SK-N-SH treated with all-trans-retinoic acid at 6 μM for 48 hours (cell line): ENCODE results near the gene BLM.

Experiments used
- ARNTL ChIP-seq: fragments of 450-650 bp; formaldehyde crosslinking; IDR thresholded peaks from 2 replicates; pipeline ENCODE4 v1.5.0; 2020; ENCODE audit warnings: low read depth, mild to moderate bottlenecking, moderate library complexity, borderline replicate concordance
- CREB5 ChIP-seq: fragments of 250-450 bp; sonication (Bioruptor Pico); IDR thresholded peaks from 2 replicates; pipeline ENCODE4 v1.5.1; 2020; ENCODE audit warnings: low read depth, mild to moderate bottlenecking, moderate library complexity
- CSDC2 ChIP-seq: fragments of 250-450 bp; sonication (Bioruptor Pico); IDR thresholded peaks from 2 replicates; pipeline ENCODE4 v1.5.0; 2020; ENCODE audit warnings: mild to moderate bottlenecking, moderate library complexity
- ESRRG ChIP-seq: fragments of 250-450 bp; sonication (Bioruptor Pico); IDR thresholded peaks from 2 replicates; pipeline ENCODE4 v1.6.1; 2021; ENCODE audit warnings: mild to moderate bottlenecking
- GLIS3 ChIP-seq: fragments of 250-450 bp; sonication (Bioruptor Pico); IDR thresholded peaks from 2 replicates; pipeline ENCODE4 v1.5.0; 2020; ENCODE audit warnings: mild to moderate bottlenecking, moderate library complexity
- PATZ1 ChIP-seq: fragments of 250-450 bp; sonication (Bioruptor Pico); IDR thresholded peaks from 2 replicates; pipeline ENCODE4 v1.8.0; 2020; ENCODE audit warnings: mild to moderate bottlenecking, moderate library complexity, borderline replicate concordance
- POU6F1 ChIP-seq: fragments of 250-450 bp; sonication (Bioruptor Pico); IDR thresholded peaks from 2 replicates; pipeline ENCODE4 v1.8.0; 2021; ENCODE audit warnings: low read depth, mild to moderate bottlenecking, moderate library complexity, borderline replicate concordance
- PPARA ChIP-seq: fragments of 250-450 bp; sonication (Bioruptor Pico); IDR thresholded peaks from 2 replicates; pipeline ENCODE4 v1.5.0; 2020; ENCODE audit warnings: mild to moderate bottlenecking, borderline replicate concordance
- RARB ChIP-seq: fragments of 250-450 bp; sonication (Bioruptor Pico); IDR thresholded peaks from 2 replicates; pipeline ENCODE4 v1.8.0; 2021; ENCODE audit warnings: mild to moderate bottlenecking, moderate library complexity
- SNAI2 ChIP-seq: fragments of 250-450 bp; sonication (Bioruptor Pico); IDR thresholded peaks from 2 replicates; pipeline ENCODE4 v1.5.0; 2020; ENCODE audit warnings: mild to moderate bottlenecking, moderate library complexity
- ZC3H10 ChIP-seq: fragments of 250-450 bp; sonication (Bioruptor Pico); IDR thresholded peaks from 2 replicates; pipeline ENCODE4 v1.5.1; 2021; ENCODE audit warnings: mild to moderate bottlenecking, moderate library complexity
- ZFP30 ChIP-seq: fragments of 450-650 bp; formaldehyde crosslinking; IDR thresholded peaks from 2 replicates; pipeline ENCODE4 v1.5.0; 2022; ENCODE audit warnings: mild to moderate bottlenecking, moderate library complexity
- ZNF565 ChIP-seq: fragments of 450-650 bp; formaldehyde crosslinking; conservative IDR thresholded peaks from 2 replicates; pipeline ENCODE4 v1.5.0; 2020; ENCODE audit warnings: low read depth, mild to moderate bottlenecking, moderate library complexity

GRCh38 chr15:90817117-90818057 is 100.2 kb downstream of the BLM start:
- TF ChIP-seq ZNF565 (CRISPR knock-in tag) (no peak), PATZ1 (CRISPR knock-in tag) (no peak), SNAI2 (CRISPR knock-in tag) (no peak), ARNTL (CRISPR knock-in tag) (no peak), CREB5 (CRISPR knock-in tag) (no peak), POU6F1 (no peak), ZFP30 (CRISPR knock-in tag) (no peak), ZC3H10 (no peak), PPARA (CRISPR knock-in tag) (no peak), GLIS3 (CRISPR knock-in tag) (no peak), RARB (CRISPR knock-in tag) (no peak), ESRRG (no peak), CSDC2 (CRISPR knock-in tag) (no peak)
